CD4-positive, alpha-beta T cell treated with Interferon alpha-2 for 1 hour (primary cell): ENCODE data around the gene ZNF235.
"Not testable (repeated sequence)": the region's sequence is repeated elsewhere in the genome, so short reads cannot be mapped to it uniquely, and the experiment has no call there.

Source experiments
- DNase-seq, 2 donors: peaks; one replicate each; pipeline ENCODE4 v3.0.0-alpha.2; 2020 to 2022

Gene ZNF235

DNA sequence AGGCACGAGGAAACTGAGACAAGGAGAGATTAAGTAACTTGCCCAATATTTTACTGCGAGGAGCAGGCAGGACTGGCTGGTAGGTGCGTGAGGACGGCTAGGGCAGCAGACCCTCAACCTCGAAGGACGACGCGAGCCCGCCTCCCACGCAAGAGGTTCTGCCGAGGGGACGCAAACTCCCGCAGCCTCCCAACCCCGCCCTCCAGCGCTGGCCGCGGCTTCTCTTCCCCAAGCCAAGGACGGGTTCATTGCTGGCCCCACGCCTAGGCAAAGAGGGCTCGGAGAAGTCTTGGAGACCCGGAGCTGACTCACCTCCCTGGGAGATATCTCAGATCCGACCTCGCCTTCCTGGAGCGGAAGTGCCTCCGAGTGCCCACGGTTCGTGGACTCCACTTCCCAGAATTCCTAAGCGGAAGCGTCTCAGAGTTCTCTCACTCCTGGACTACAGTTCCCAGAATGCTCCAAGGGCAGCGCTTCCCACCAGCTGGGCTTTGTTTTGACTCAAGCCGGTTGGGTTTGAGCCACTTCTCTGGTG is at the start of gene ZNF235:
Gene ZNF235, minus strand, starts transcription at position 367 of the 535 bp plus-strand sequence. CDS start 1,621 bp downstream, outside the sequence.
- peak; percentile 80 to 83 for DNase-seq

DNA sequence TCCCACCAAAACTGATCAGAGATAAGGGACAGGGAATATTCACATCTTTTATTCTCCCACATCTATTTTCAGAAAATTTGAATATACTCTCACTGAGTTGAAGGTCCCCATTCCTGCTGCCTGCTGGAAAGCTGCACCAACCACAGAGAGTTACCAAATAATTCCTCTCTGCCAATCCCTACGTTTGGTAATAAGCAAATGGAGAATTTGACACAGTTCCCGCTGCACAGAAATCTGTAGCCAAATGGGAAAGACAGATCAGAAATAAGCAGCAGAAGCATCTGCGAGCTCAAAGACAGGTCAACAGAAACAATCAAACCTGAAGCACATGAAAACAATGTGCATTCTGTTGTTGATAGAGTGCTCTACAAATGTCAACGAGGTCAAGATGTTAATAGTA is 41.7 kb upstream of the ZNF235 start:
- no peak for DNase-seq

GRCh38 chr19:44345959-44346358 is 41.1 kb upstream of the ZNF235 start:
- no peak for DNase-seq

DNA sequence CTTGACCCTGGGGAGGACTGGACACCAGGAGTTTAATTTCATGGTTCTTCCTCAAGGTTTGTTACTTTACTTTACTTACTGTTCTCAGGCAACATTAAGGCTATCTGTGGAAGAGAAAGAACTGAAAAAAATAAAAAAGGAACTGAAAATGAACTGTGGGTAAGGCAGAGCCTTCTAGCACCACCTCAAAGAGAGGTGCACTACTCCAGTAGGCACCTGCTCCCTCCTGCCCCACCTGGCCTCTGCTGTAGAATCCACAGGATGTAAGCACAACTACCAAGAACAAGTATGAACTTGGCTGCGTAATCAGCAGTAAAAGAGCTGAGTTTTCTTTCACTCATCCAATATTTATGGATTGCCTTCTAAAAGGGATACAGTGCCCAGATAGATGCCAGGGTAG is 39.4 kb upstream of the ZNF235 start:
- no peak for DNase-seq

DNA sequence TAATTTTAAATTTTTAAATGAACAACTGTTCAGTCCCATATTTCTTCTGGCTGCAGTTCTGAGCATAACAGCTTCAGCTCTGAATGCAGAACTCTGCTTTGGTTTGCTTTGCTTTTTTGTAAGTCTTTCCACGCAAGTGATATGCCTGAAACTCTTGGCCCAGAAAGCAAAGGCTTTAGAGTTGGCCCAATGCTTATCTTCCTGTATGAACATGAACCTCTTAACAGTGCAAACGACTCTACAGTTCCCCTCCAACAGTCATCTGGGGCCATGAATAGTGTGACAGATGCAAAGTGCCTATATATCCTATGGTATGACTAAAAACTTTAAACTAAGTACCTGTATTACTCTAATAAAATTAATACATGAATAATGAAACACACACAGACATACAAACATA is 37.0 kb upstream of the ZNF235 start:
- DNase-seq = no peak

GRCh38 chr19:44334639-44335038 is 29.8 kb upstream of the ZNF235 start:
- DNase-seq = not testable (repeated sequence)

DNA sequence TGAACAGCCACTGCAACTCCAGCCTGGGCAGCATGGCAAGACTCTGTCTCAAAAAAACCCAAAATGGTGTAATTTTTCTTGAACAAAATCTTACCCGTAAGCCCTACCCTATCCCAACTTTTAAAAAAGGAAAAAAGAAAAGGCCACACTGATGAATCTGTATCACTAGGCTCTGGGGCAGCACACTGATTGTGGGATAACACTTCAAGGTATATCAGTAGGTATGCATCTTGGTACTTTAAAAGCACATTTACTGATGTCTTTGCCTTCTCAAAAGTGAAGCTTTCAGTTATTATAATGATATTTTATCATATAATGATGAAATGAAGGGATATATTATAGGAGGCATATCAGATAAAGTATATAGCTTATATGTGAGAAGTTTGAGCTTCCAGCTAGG is 27.3 kb upstream of the ZNF235 start:
- DNase-seq = no peak

DNA sequence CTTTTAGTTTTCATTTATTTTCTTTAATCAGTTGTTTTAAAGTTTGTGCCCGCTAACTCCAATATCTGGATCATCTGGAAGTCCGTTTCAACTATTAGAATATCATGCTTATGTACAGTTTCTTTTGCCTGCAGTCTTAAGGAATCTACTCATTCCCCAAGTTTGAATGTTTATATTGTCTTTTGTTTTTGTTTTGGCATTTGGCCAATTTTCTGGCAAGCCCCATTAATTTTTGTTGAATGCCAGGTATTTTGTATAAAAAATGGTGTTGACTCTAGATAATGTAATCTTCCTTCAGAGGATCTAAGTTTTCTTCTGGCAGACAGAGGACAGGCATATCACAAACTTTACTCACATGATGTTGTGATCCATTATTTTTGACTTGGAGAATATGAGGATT is 11.1 kb upstream of the ZNF235 start:
- DNase-seq = no peak

DNA sequence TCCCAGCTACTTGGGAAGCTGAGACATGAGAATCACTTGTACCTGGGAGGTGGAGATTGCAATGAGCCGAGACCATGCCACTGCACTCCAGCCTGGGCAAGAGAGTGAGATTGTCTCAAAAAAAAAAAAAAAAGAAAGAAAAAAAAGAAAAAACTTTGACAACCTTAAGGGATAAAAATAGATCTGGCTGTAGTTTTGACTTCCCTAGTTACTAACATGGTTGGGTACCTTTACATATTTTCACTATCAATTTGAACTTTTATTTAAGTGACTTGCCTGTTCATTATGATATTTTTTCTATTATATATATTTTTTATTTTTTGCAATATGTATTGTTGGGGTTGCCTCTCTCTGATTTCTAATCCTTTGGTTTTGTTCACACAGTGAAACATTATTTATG is 8.4 kb upstream of the ZNF235 start:
- no peak for DNase-seq

DNA sequence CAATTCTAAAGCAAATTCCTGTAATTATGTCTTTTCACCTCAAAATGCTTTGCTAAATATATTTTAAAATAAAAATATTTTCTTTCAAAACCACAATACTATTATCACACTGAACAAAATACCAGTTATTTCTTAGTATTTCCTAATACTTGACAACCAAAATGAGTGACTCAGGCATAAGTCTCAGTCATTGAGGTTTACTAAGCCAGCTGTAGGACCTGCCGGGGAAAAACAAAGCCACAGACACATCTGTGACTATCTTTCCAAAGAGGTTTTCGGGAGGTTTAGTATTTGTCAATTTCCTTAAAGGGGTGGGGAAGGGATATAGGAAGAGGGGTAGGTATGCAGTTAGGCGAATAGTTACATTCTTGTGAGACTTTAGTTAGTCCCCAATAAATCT is 3.2 kb upstream of the ZNF235 start:
- no peak for DNase-seq

- no peak for DNase-seq
Observed at GRCh38 chr19:44306283-44306682, 1.5 kb upstream of the ZNF235 start.

DNA sequence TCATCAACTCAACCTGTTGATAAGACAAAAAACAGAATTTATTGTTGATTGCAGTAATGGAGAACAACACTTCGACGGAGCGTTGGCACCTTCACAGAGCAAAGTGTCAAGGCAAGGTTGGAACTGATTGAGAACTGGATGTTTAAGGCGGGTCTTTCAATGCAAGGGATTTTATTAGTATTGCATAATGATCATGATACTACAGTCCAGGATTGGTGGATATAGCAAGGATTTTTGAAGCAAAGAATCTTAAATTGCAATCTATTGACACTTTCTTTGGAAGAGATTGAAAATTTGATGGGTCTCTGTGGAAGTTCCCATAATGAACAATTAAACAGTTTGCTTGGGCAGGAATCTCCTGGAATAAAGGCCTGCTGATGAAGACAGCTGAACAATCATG is 632 bp upstream of the ZNF235 start:
- DNase-seq = no peak

GRCh38 chr19:44303976-44304568 is 753 bp downstream of the ZNF235 start:
- peak in 1 of 2 donors; percentile 0 for DNase-seq

- no peak for DNase-seq
Observed at GRCh38 chr19:44303320-44303719, 1.5 kb downstream of the ZNF235 start.

DNA sequence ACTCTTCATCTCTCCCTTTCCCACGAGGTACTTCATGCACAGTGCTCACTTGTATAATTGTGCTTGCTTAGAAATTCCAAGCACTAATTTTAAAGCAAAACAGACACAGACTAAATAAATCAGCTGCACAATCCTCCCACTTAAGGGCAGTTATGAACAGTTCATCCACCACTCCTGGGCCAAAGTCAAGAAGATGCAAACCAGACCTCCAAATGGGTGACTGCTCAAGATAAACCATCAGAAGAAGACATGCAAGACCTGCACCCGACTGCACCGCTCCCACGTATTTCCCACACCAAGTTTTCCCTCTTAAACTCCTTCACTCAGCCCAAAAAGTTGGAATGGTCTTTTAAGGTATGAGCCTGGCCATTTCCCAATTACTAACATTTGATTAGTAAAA is 19.9 kb downstream of the ZNF235 start:
- no peak for DNase-seq

- no peak for DNase-seq
Observed at GRCh38 chr19:44282846-44283245, 22.0 kb downstream of the ZNF235 start.

GRCh38 chr19:44280916-44281315 is 23.9 kb downstream of the ZNF235 start:
- no peak for DNase-seq

- no peak for DNase-seq
Observed at GRCh38 chr19:44278181-44278690, 26.6 kb downstream of the ZNF235 start.

DNA sequence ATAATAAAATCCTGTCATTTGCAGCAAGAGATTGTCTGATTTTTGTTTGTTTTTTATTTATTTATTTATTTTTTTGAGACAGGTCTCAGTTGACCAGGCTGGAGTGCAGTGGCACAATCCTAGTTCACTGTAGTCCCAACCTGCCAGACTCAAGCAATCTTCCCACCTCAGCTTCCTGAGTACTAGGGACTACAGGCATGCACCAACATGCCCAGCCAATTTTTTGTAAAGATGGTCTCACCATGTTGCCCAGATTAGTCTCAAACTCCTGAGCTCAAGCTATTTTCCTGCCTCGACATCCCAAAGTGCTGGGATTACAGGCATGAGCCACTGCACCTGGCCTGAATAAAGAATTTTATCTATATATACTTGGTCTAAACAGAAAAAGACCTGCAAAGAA is 27.5 kb downstream of the ZNF235 start:
- no peak for DNase-seq

GRCh38 chr19:44260695-44261446 is 44.0 kb downstream of the ZNF235 start:
- DNase-seq = no peak

DNA sequence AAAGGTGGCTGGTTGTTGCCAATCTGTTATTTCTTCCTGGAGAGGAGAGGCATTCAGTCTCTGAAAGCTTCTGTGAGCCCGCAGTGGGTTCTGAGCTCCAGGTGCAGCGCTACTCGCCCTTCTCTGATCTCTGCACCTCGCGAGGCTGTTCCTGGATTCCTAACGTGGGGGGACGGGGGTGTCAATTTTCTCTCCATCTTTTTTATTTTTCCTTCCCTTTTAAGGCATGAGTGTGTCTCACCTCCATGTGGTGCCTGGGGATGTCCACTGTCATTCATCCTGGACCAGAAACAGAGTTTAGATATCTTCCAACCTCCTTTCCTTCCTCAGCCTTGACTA is 44.5 kb downstream of the ZNF235 start:
- no peak for DNase-seq

- no peak for DNase-seq
Observed at GRCh38 chr19:44258835-44259413, 45.9 kb downstream of the ZNF235 start.

DNA sequence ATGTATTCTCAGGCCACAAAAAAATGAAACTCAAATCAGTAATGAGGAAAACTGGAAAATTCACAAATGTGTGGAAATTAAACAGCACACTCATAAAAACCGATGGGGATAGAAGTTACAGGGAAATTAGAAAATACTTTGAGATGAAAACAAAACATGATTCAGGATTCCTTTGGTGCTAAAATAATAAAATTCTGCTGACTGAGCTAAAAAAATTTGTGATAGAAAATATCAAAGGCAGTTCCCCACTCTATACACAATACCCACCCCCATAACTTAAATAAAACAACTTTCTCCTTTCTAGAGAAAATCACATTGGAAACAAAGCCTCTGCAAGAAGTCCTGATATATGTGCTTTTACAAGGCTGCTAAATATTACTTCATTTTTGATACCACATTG is 46.7 kb downstream of the ZNF235 start:
- no peak for DNase-seq
